Measurements from ENCODE around the gene EHD4.

Gene EHD4

DNA sequence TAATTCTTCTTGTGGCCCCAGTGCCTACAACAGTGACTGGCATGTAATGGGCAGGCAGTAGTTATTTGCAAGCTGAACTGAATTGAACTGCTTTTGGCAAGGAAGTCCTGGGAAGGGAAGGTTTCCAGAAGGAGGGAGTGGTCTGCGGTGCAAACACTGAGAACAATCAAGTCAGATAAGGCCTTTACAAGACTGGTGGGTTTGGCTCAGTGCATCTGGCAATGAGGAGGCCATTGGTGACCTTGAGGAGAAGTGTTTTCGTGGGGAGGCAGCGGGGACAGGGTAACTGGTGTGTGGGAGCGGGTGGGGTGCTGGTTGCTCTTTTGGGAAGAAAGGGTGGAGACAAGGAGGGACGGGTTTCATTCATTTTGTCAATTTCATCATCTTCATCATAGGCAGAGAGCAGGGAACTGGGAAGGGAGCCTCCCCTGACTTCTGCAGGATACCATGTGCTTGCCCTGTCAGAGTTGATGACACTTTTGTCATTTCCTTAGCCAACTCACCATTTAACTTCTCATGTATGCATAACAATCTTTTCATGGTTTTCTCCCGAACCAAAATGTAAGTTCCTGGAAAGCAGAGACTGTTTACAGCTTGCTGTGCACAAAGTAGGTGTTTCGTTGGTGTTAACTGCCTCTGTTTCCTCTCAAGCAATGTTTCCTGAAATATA lies 8.4 kb upstream of the EHD4 start:
- H3K4me1 Mint-ChIP-seq: peaks cover 6% of the 10 kb centered on the region
- DNase-seq: no peak
- no peaks in the 10 kb centered on the region for H3K9me3 Mint-ChIP-seq
- no peaks in the 10 kb centered on the region for H3K36me3 Mint-ChIP-seq (ENCODE audit: low read depth)
- no peak overlapping the region for H3K4me3 Mint-ChIP-seq
- TF ChIP-seq, protein P1, sequence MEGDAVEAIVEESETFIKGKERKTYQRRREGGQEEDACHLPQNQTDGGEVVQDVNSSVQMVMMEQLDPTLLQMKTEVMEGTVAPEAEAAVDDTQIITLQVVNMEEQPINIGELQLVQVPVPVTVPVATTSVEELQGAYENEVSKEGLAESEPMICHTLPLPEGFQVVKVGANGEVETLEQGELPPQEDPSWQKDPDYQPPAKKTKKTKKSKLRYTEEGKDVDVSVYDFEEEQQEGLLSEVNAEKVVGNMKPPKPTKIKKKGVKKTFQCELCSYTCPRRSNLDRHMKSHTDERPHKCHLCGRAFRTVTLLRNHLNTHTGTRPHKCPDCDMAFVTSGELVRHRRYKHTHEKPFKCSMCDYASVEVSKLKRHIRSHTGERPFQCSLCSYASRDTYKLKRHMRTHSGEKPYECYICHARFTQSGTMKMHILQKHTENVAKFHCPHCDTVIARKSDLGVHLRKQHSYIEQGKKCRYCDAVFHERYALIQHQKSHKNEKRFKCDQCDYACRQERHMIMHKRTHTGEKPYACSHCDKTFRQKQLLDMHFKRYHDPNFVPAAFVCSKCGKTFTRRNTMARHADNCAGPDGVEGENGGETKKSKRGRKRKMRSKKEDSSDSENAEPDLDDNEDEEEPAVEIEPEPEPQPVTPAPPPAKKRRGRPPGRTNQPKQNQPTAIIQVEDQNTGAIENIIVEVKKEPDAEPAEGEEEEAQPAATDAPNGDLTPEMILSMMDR (IDR thresholded peaks at IDR 0.05): no peak
- H3K27me3 Mint-ChIP-seq (ENCODE audit: low read depth, poor library complexity): peaks cover 24% of the 10 kb centered on the region
- H3K27ac Mint-ChIP-seq: peak overlapping the region; percentile 6

DNA sequence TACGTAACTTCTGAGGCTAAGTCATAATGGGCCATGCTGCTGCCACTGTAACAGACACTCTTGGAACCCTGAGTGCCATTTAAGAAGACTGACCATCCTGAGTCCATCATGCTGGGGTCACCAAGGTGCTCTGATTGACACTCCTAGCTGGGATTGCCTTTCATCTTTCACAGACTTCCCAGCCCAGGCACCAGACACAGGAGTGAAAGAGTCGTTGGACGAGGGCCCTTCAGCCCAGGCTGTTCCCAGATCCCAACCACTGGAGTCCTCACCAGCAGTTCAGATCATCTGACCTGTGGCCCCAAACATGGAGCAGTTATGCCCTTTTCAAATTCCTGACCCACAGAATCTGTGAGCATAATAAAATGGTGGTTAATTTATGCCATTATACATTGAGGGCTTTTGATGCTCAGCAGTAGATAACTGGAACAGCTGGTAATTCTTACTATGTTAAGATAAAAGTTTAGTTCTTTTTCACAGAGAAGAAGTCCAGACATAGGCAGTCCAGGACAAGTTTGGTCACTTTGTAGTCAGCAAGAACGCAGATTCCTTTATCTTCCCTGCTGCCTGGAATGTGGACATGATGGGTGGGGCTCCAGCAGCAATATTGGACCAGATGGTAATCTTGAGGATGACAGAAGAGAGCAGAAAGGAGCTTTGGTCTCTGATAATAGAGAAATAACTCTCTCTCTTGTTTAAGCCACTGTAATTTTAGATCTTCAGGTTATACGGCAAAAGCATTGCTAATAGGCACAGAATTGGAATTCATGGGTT lies 7.3 kb upstream of the EHD4 start:
- no peak overlapping the region for H3K27ac Mint-ChIP-seq
- DNase-seq: no peak
- no peak overlapping the region for H3K4me3 Mint-ChIP-seq
- H3K4me1 Mint-ChIP-seq: peaks cover 6% of the 10 kb centered on the region
- TF ChIP-seq, protein P1 (IDR thresholded peaks at IDR 0.05): no peak
- H3K36me3 Mint-ChIP-seq (ENCODE audit: low read depth): no peaks in the 10 kb centered on the region
- H3K27me3 Mint-ChIP-seq (ENCODE audit: low read depth, poor library complexity): peaks cover 27% of the 10 kb centered on the region
- H3K9me3 Mint-ChIP-seq: no peaks in the 10 kb centered on the region

- no peak for DNase-seq
- H3K9me3 Mint-ChIP-seq: no peaks in the 10 kb centered on the region
- peaks cover 32% of the 10 kb centered on the region for H3K27me3 Mint-ChIP-seq (ENCODE audit: low read depth, poor library complexity)
- TF ChIP-seq, protein P1 (IDR thresholded peaks at IDR 0.05): no peak
- no peak overlapping the region for H3K4me3 Mint-ChIP-seq
- H3K27ac Mint-ChIP-seq: no peak overlapping the region
- H3K36me3 Mint-ChIP-seq (ENCODE audit: low read depth): no peaks in the 10 kb centered on the region
- H3K4me1 Mint-ChIP-seq: peaks cover 6% of the 10 kb centered on the region
Measured at GRCh38 chr15:41978534-41978933, 6.2 kb upstream of the EHD4 start.

DNA sequence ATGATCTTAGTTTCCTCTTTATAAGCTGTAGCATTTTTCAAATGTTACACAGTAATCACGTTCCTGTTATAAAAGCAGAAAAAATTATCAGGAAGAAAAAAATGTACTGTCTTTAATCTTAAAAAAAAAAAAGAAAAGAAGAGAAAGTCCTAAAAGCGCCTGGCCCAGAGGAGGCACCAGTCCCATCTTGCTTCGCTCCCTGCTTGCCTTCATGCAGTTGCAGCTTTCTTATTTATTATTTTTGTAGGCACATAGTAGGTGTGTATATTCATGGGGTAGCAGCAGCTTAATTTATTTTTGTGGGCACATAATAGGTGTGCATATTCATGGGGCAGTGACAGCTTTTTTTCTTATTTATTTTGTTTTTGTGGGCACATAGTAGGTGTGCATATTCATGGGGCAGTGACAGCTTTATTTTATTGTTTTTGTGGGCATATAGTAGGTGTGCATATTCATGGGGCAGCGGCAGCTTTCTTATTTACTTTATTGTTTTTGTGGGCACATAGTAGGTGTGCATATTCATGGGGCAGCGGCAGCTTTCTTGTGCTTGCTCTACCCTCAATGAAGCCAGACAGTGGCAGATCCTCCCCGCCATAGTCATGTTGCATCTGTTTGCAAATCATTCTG lies 5.5 kb upstream of the EHD4 start:
- Mint-ChIP-seq H3K4me3 (no peak overlapping the region), H3K27me3 (ENCODE audit: low read depth, poor library complexity) (peaks cover 32% of the 10 kb centered on the region), H3K27ac (no peak overlapping the region), H3K4me1 (peaks cover 6% of the 10 kb centered on the region), H3K36me3 (ENCODE audit: low read depth) (no peaks in the 10 kb centered on the region), H3K9me3 (no peaks in the 10 kb centered on the region)
- no peak for DNase-seq
- TF ChIP-seq, protein P1 (IDR thresholded peaks at IDR 0.05): no peak

- peaks cover 32% of the 10 kb centered on the region for H3K27me3 Mint-ChIP-seq (ENCODE audit: low read depth, poor library complexity)
- H3K27ac Mint-ChIP-seq: no peak overlapping the region
- H3K4me1 Mint-ChIP-seq: peaks cover 15% of the 10 kb centered on the region
- TF ChIP-seq, protein P1 (IDR thresholded peaks at IDR 0.05): no peak
- no peaks in the 10 kb centered on the region for H3K9me3 Mint-ChIP-seq
- no peaks in the 10 kb centered on the region for H3K36me3 Mint-ChIP-seq (ENCODE audit: low read depth)
- no peak for DNase-seq
- no peak overlapping the region for H3K4me3 Mint-ChIP-seq
Measured at GRCh38 chr15:41975669-41976068, 3.3 kb upstream of the EHD4 start.
